HEK293T (cell line): ENCODE results near the gene EFNA3.

Experiments used
- BHLHE40 ChIP-seq: fragments of 450-650 bp; IDR thresholded peaks from 2 replicates; pipeline ENCODE4 v1.6.1; 2016; ENCODE audit warnings: mild to moderate bottlenecking, moderate library complexity, borderline replicate concordance
- ELF4 ChIP-seq: fragments of 450-650 bp; IDR thresholded peaks from 2 replicates; pipeline ENCODE4 v1.6.1; 2017; ENCODE audit warnings: antibody characterized with exemption
- FOXK2 ChIP-seq: fragments of 450-650 bp; IDR thresholded peaks from 2 replicates; pipeline ENCODE4 v1.6.1; 2016; ENCODE audit warnings: mild to moderate bottlenecking
- FOXM1 ChIP-seq: fragments of 450-650 bp; IDR thresholded peaks from 2 replicates; pipeline ENCODE4 v1.6.1; 2017; ENCODE audit warnings: mild to moderate bottlenecking, borderline replicate concordance
- PKNOX1 ChIP-seq: fragments of 450-650 bp; IDR thresholded peaks from 2 replicates; pipeline ENCODE4 v1.6.1; 2016

GRCh38 chr1:155044812-155045657 is 33.6 kb upstream of the EFNA3 start:
- TF ChIP-seq ELF4 = no peak
- no peak for TF ChIP-seq FOXK2
- TF ChIP-seq PKNOX1 = no peak
- TF ChIP-seq BHLHE40 = no peak
- TF ChIP-seq FOXM1 = no peak
